GM21576 (cell line): Measurements from ENCODE around the gene PLXND1.

Experiments used
- ATAC-seq: cut with Tn5 transposase; IDR thresholded peaks from one replicate; pipeline ENCODE4 v1.9.1; 2021; ENCODE audit warnings: mild to moderate bottlenecking, moderate library complexity; ENCODE audit not compliant: unreplicated experiment

The PLXND1 gene

GRCh38 chr3:129627350-129628168 lies 21.1 kb upstream of the PLXND1 start:
- peak; percentile 42 for ATAC-seq

- peak; percentile 93 for ATAC-seq
Measured at GRCh38 chr3:129626744-129627349, 20.4 kb upstream of the PLXND1 start.

GRCh38 chr3:129625072-129625874 lies 18.8 kb upstream of the PLXND1 start:
- no peak for ATAC-seq

GRCh38 chr3:129624347-129625071 lies 18.0 kb upstream of the PLXND1 start:
- no peak for ATAC-seq

- ATAC-seq: no peak
Measured at GRCh38 chr3:129623447-129624118, 17.1 kb upstream of the PLXND1 start.

GRCh38 chr3:129622933-129623332 lies 16.5 kb upstream of the PLXND1 start:
- ATAC-seq: no peak

- no peak for ATAC-seq
Measured at GRCh38 chr3:129622226-129622874, 15.9 kb upstream of the PLXND1 start.

- no peak for ATAC-seq
Measured at GRCh38 chr3:129621626-129622225, 15.2 kb upstream of the PLXND1 start.

GRCh38 chr3:129620828-129621559 lies 14.5 kb upstream of the PLXND1 start:
- no peak for ATAC-seq

GRCh38 chr3:129619726-129620162 lies 13.3 kb upstream of the PLXND1 start:
- no peak for ATAC-seq

GRCh38 chr3:129618901-129619671 lies 12.6 kb upstream of the PLXND1 start:
- ATAC-seq: no peak

GRCh38 chr3:129618186-129618820 lies 11.8 kb upstream of the PLXND1 start:
- ATAC-seq: no peak

- ATAC-seq: no peak
Measured at GRCh38 chr3:129617381-129618185, 11.1 kb upstream of the PLXND1 start.

- no peak for ATAC-seq
Measured at GRCh38 chr3:129616713-129617112, 10.2 kb upstream of the PLXND1 start.

GRCh38 chr3:129616291-129616690 lies 9.8 kb upstream of the PLXND1 start:
- no peak for ATAC-seq

- ATAC-seq: no peak
Measured at GRCh38 chr3:129615751-129616281, 9.3 kb upstream of the PLXND1 start.
